ENCODE measurements around the gene VGLL4. TPM values are rescaled to one million over a fixed set of nuclear protein-coding genes. Genes with fewer than 3 reads are reported as not detected.
A peak's percentile ranks its signal among the peaks of the same experiment; 100 is the strongest.

The VGLL4 gene
- total and polyA plus RNA-seq, 2 donors (not counting 1 experiment from before 2014, with no cell fraction given), result 25.8 to 29.0 TPM

GRCh38 chr3:11570789-11571495 is 72.8 kb downstream of the VGLL4 start:
- H3K9ac ChIP-seq (ENCODE audit: low read length), result no peak overlapping the region
- H3K27ac ChIP-seq (ENCODE audit: low read length in 2 of 2), result no peak overlapping the region
- 85% methylated on average over 19 of the region's 20 CpGs for WGBS (ENCODE audit: insufficient coverage)
- H3K36me3 ChIP-seq (replicated peaks in 1 of 2; ENCODE audit: control extremely low read depth in 1 of 2, control insufficient read depth in 1 of 2, extremely low read depth in 1 of 2, insufficient read depth in 2 of 2, low read length in 1 of 2), result peaks cover 0 to 42% of the 10 kb centered on the region in 2 experiments
- no peaks in the 10 kb centered on the region for H3K27me3 Mint-ChIP-seq
- intact Hi-C loops (cut with micrococcal nuclease), result no loop called here
- H3K4me1 Mint-ChIP-seq, result peaks cover 2% of the 10 kb centered on the region
- peaks cover 46% of the 10 kb centered on the region for H4K20me1 ChIP-seq (ENCODE audit: control insufficient read depth, insufficient read depth, low read length, poor library complexity, severe bottlenecking)
- TF ChIP-seq, protein P1, sequence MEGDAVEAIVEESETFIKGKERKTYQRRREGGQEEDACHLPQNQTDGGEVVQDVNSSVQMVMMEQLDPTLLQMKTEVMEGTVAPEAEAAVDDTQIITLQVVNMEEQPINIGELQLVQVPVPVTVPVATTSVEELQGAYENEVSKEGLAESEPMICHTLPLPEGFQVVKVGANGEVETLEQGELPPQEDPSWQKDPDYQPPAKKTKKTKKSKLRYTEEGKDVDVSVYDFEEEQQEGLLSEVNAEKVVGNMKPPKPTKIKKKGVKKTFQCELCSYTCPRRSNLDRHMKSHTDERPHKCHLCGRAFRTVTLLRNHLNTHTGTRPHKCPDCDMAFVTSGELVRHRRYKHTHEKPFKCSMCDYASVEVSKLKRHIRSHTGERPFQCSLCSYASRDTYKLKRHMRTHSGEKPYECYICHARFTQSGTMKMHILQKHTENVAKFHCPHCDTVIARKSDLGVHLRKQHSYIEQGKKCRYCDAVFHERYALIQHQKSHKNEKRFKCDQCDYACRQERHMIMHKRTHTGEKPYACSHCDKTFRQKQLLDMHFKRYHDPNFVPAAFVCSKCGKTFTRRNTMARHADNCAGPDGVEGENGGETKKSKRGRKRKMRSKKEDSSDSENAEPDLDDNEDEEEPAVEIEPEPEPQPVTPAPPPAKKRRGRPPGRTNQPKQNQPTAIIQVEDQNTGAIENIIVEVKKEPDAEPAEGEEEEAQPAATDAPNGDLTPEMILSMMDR (IDR thresholded peaks at IDR 0.05), result no peak
- no peak for TF ChIP-seq EZH2 (IDR thresholded peaks at IDR 0.05; ENCODE audit: borderline replicate concordance, insufficient read depth, low read depth, low read length, poor library complexity, severe bottlenecking)
- no peak overlapping the region for H3K4me2 ChIP-seq (replicated peaks; ENCODE audit: low read depth, low read length, poor library complexity, severe bottlenecking)
- ChIA-PET POLR2A (no interaction called here), CTCF (no interaction called here)
- no peaks in the 10 kb centered on the region for H3K9me3 ChIP-seq (ENCODE audit: control extremely low read depth in 1 of 3, control insufficient read depth in 2 of 3, insufficient read depth in 1 of 3, low read length in 2 of 3)
- H3K4me3 Mint-ChIP-seq, result no peak overlapping the region
- no peaks in the 10 kb centered on the region for H3K9me3 Mint-ChIP-seq (ENCODE audit: insufficient read depth)
- DNase-seq, result no peak
- no peak overlapping the region for H2AFZ ChIP-seq (ENCODE audit: insufficient read depth, low read depth, low read length, poor library complexity, severe bottlenecking)
- no peaks in the 10 kb centered on the region for H3K4me1 ChIP-seq (ENCODE audit: control insufficient read depth in 2 of 2, insufficient read depth in 2 of 2, low read length in 2 of 2)
- no peak overlapping the region for H3K4me3 ChIP-seq (ENCODE audit: control extremely low read depth in 1 of 5, extremely low read depth in 1 of 5, insufficient read depth in 1 of 5, low read depth in 2 of 5, low read length in 4 of 5)
- H3K27me3 ChIP-seq (replicated peaks in 1 of 4; ENCODE audit: control extremely low read depth in 1 of 4, control insufficient read depth in 3 of 4, insufficient read depth in 4 of 4, low read length in 3 of 4), result no peaks in the 10 kb centered on the region
- no peak for ATAC-seq (ENCODE audit: low read depth)
- peaks cover 74% of the 10 kb centered on the region for H3K79me2 ChIP-seq (ENCODE audit: control insufficient read depth, insufficient read depth, low read length)
- no peak overlapping the region for H3K27ac Mint-ChIP-seq

DNA sequence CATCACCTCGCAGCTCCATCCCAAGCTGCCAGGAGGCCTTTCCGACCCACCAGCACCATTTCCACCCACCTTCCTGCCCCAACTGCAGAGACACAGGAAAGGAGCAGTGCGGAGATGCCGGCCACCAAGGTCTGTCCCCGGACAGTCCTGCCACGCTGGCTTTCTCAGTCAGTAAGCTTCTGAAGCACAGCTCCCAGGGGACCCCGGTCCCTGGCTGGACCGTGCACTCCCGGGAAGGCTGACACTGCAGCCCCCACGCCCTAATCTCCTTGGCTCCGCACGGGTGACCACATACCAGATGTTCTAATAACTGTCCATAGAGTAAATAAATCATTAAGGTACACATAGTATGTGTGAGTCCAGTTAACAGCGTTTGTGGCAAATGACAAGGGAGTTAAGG is 73.5 kb downstream of the VGLL4 start:
- Histone ChIP-seq H2AFZ (ENCODE audit: insufficient read depth, low read depth, low read length, poor library complexity, severe bottlenecking) (no peak overlapping the region), H3K36me3 (replicated peaks in 1 of 2; ENCODE audit: control extremely low read depth in 1 of 2, control insufficient read depth in 1 of 2, extremely low read depth in 1 of 2, insufficient read depth in 2 of 2, low read length in 1 of 2) (peaks cover 0 to 39% of the 10 kb centered on the region in 2 experiments), H3K4me2 (replicated peaks; ENCODE audit: low read depth, low read length, poor library complexity, severe bottlenecking) (no peak overlapping the region), H3K9ac (ENCODE audit: low read length) (no peak overlapping the region), H3K27ac (ENCODE audit: low read length in 2 of 2) (no peak overlapping the region), H3K9me3 (ENCODE audit: control extremely low read depth in 1 of 3, control insufficient read depth in 2 of 3, insufficient read depth in 1 of 3, low read length in 2 of 3) (no peaks in the 10 kb centered on the region), H4K20me1 (ENCODE audit: control insufficient read depth, insufficient read depth, low read length, poor library complexity, severe bottlenecking) (peaks cover 46% of the 10 kb centered on the region), H3K4me3 (ENCODE audit: control extremely low read depth in 1 of 5, extremely low read depth in 1 of 5, insufficient read depth in 1 of 5, low read depth in 2 of 5, low read length in 4 of 5) (no peak overlapping the region), H3K4me1 (ENCODE audit: control insufficient read depth in 2 of 2, insufficient read depth in 2 of 2, low read length in 2 of 2) (no peaks in the 10 kb centered on the region), H3K27me3 (replicated peaks in 1 of 4; ENCODE audit: control extremely low read depth in 1 of 4, control insufficient read depth in 3 of 4, insufficient read depth in 4 of 4, low read length in 3 of 4) (no peaks in the 10 kb centered on the region), H3K79me2 (ENCODE audit: control insufficient read depth, insufficient read depth, low read length) (peaks cover 67% of the 10 kb centered on the region)
- intact Hi-C loops (cut with micrococcal nuclease), result no loop called here
- CTCF ChIA-PET, result no interaction called here
- 96% methylated on average over 9 of the region's 13 CpGs for WGBS (ENCODE audit: insufficient coverage)
- POLR2A ChIA-PET, result no interaction called here
- no peak for ATAC-seq (ENCODE audit: low read depth)
- peaks cover 1% of the 10 kb centered on the region for H3K4me1 Mint-ChIP-seq
- H3K27me3 Mint-ChIP-seq, result no peaks in the 10 kb centered on the region
- H3K9me3 Mint-ChIP-seq (ENCODE audit: insufficient read depth), result no peaks in the 10 kb centered on the region
- no peak for DNase-seq
- H3K27ac Mint-ChIP-seq, result peak overlapping the region; percentile 50
- no peak overlapping the region for H3K4me3 Mint-ChIP-seq
- TF ChIP-seq EZH2 (IDR thresholded peaks at IDR 0.05; ENCODE audit: borderline replicate concordance, insufficient read depth, low read depth, low read length, poor library complexity, severe bottlenecking), result no peak
- TF ChIP-seq, protein P1 (IDR thresholded peaks at IDR 0.05), result no peak

Data from B cell (primary cell).